BLaER1 (cell line): ENCODE measurements around the gene ARHGAP25.
A peak's percentile ranks its signal among the peaks of the same experiment; 100 is the strongest.

Source experiments
- H3K27ac ChIP-seq: shearing (Covaris generic); formaldehyde crosslinking; 2 replicates; pipeline ENCODE4 v1.8.1; 2022
- H3K27me3 ChIP-seq: shearing (Covaris generic); formaldehyde crosslinking; 2 replicates; pipeline ENCODE4 v1.8.1; 2022
- H3K36me3 ChIP-seq: shearing (Covaris generic); formaldehyde crosslinking; 2 replicates; pipeline ENCODE4 v1.8.1; 2022
- H3K4me1 ChIP-seq: shearing (Covaris generic); formaldehyde crosslinking; 2 replicates; pipeline ENCODE4 v1.8.1; 2022
- H3K4me2 ChIP-seq: shearing (Covaris generic); formaldehyde crosslinking; 2 replicates; pipeline ENCODE4 v1.8.1; 2022
- H3K4me3 ChIP-seq: shearing (Covaris generic); formaldehyde crosslinking; 2 replicates; pipeline ENCODE4 v1.8.1; 2022
- H3K9ac ChIP-seq: shearing (Covaris generic); formaldehyde crosslinking; 2 replicates; pipeline ENCODE4 v1.8.1; 2022
- H3K9me3 ChIP-seq: shearing (Covaris generic); formaldehyde crosslinking; 2 replicates; pipeline ENCODE4 v1.8.1; 2022
- H4K20me1 ChIP-seq: shearing (Covaris generic); formaldehyde crosslinking; 2 replicates; pipeline ENCODE4 v1.8.1; 2022
- Cebpa-rat ChIP-seq: shearing (Covaris generic); IDR thresholded peaks from 2 replicates; pipeline ENCODE4 v1.8.1; 2022

The ARHGAP25 gene

DNA sequence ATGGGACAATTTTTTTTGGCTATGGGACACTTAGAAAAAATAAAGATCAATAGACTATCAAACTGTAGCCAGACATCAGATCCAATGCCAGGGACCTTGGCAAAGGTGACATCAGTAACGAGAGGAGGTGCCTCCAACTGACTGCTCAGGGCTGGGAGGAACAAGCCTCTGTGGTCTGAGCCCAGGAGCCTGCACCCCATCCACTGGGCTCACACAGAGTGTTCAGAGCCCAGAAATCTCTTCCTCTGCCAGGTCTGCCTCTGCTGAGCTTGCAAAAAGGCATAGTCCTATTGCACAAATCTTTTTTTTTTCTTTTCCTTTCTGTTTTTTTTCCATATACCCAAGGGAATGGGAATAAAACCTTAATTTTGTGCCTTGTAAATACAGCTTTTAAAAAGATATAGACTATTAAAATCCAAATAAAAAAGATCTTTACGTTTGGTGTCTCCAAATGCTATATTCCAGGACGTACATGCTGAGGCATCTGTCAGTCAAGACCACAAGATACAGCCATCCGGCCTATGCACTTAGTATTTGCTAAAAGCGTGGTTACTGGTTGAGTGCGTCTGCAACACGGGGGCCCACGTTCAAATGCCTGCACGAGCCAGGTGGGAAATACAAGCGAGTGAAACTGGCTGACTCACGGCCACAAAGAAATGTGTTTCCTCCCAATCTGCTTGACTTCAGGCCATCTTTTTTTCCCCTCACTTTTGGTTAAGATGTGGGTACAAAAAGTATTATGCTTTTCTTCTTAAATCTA lies 7.8 kb upstream of the ARHGAP25 start:
- H3K4me1 ChIP-seq = peaks cover 88% of the 10 kb centered on the region
- TF ChIP-seq Cebpa-rat = no peak

GRCh38 chr2:68727683-68728375 lies 6.8 kb upstream of the ARHGAP25 start:
- Histone ChIP-seq H3K9me3 (no peaks in the 10 kb centered on the region), H3K4me2 (peak overlapping the region; percentile 73), H3K27me3 (no peaks in the 10 kb centered on the region), H3K9ac (peak overlapping the region; percentile 68; the same call in 1 of the 2 replicates), H3K36me3 (peaks cover 7% of the 10 kb centered on the region; the same call in 1 of the 2 replicates), H3K4me1 (peaks cover 88% of the 10 kb centered on the region), H4K20me1 (no peaks in the 10 kb centered on the region), H3K27ac (peak overlapping the region; percentile 86), H3K4me3 (no peak overlapping the region)
- no peak for TF ChIP-seq Cebpa-rat

More for the DNA sequence above, 7.8 kb upstream of the ARHGAP25 start:
- H3K27me3 ChIP-seq = no peaks in the 10 kb centered on the region
- no peaks in the 10 kb centered on the region for H4K20me1 ChIP-seq
- no peaks in the 10 kb centered on the region for H3K9me3 ChIP-seq
- H3K9ac ChIP-seq = peak overlapping the region; percentile 68
- no peak overlapping the region for H3K4me3 ChIP-seq
- peak overlapping the region; percentile 86 for H3K27ac ChIP-seq
- peaks cover 7% of the 10 kb centered on the region; the same call in 1 of the 2 replicates for H3K36me3 ChIP-seq
- H3K4me2 ChIP-seq = peak overlapping the region; percentile 73

- TF ChIP-seq Cebpa-rat = no peak
- H3K9ac ChIP-seq = no peak overlapping the region
- H3K36me3 ChIP-seq = no peaks in the 10 kb centered on the region
- H3K27me3 ChIP-seq = no peaks in the 10 kb centered on the region
- H3K4me3 ChIP-seq = no peak overlapping the region
- no peaks in the 10 kb centered on the region for H3K9me3 ChIP-seq
- peak overlapping the region; percentile 85 for H3K27ac ChIP-seq
- H4K20me1 ChIP-seq = no peaks in the 10 kb centered on the region
- H3K4me2 ChIP-seq = peak overlapping the region; percentile 92
- H3K4me1 ChIP-seq = peaks cover 79% of the 10 kb centered on the region
Observed at GRCh38 chr2:68730828-68731227, 3.8 kb upstream of the ARHGAP25 start.

- Histone ChIP-seq H3K36me3 (no peaks in the 10 kb centered on the region), H3K27ac (peak overlapping the region; percentile 85), H3K27me3 (no peaks in the 10 kb centered on the region), H3K4me1 (peaks cover 76% of the 10 kb centered on the region), H3K4me2 (peak overlapping the region; percentile 92), H3K4me3 (peak overlapping the region; percentile 14; the same call in 1 of the 2 replicates), H3K9me3 (no peaks in the 10 kb centered on the region), H4K20me1 (no peaks in the 10 kb centered on the region), H3K9ac (peak overlapping the region; percentile 45; the same call in 1 of the 2 replicates)
- TF ChIP-seq Cebpa-rat = no peak
Observed at GRCh38 chr2:68732036-68732932, 2.3 kb upstream of the ARHGAP25 start.

DNA sequence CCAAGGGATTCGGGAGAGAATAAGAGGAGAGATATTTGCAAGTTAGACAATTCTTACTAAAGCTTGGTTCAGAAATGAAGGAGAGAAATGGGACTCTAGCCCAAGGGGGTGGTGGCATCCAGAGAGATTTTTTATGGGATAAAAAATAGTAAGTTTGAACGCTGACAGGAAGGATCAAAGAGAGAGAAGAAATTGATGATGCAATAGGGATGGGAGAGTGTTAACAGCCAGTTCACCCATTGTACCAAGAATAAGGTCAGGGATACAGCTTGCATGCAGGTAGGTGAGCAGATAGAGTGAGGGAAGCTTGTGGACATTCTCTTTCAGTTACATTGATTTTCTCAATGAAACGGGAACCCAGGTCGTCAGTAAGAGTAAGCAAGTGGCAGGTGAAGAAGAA lies 1.2 kb upstream of the ARHGAP25 start:
- H3K27ac ChIP-seq = peak overlapping the region; percentile 85

DNA sequence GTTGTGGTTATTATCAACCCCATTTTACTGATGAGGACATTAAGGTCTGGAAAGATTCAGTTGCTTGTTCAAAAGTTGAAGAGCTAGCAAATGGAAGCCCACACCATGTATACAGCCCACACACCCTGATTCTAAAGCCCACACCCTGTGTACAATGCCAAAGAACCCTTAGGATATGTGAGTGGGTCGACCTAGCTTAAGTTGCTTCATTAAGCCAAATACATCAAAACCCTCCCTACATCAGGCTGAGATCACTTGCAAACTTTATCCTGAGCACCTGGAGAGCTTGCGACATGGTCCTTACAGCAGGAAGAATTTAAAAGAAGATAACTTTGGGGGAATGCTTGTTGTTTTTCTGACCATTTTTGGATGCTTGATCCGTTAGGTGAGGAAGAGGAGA lies 435 bp upstream of the ARHGAP25 start:
- Histone ChIP-seq H3K4me3 (peak overlapping the region; percentile 73), H3K4me2 (peak overlapping the region; percentile 92), H3K4me1 (peaks cover 80% of the 10 kb centered on the region), H4K20me1 (no peaks in the 10 kb centered on the region), H3K27ac (peak overlapping the region; percentile 85), H3K27me3 (no peaks in the 10 kb centered on the region), H3K9me3 (no peaks in the 10 kb centered on the region), H3K36me3 (peaks cover 5% of the 10 kb centered on the region), H3K9ac (peak overlapping the region; percentile 76)
- no peak for TF ChIP-seq Cebpa-rat

More for the DNA sequence above, 1.2 kb upstream of the ARHGAP25 start:
- Histone ChIP-seq H4K20me1 (no peaks in the 10 kb centered on the region), H3K27me3 (no peaks in the 10 kb centered on the region), H3K9ac (peak overlapping the region; percentile 76; the same call in 1 of the 2 replicates), H3K4me2 (peak overlapping the region; percentile 92), H3K4me1 (peaks cover 76% of the 10 kb centered on the region), H3K4me3 (no peak overlapping the region; the same call in 1 of the 2 replicates), H3K36me3 (no peaks in the 10 kb centered on the region), H3K9me3 (no peaks in the 10 kb centered on the region)
- peak; percentile 70; the same call in 1 of the 2 replicates for TF ChIP-seq Cebpa-rat

DNA sequence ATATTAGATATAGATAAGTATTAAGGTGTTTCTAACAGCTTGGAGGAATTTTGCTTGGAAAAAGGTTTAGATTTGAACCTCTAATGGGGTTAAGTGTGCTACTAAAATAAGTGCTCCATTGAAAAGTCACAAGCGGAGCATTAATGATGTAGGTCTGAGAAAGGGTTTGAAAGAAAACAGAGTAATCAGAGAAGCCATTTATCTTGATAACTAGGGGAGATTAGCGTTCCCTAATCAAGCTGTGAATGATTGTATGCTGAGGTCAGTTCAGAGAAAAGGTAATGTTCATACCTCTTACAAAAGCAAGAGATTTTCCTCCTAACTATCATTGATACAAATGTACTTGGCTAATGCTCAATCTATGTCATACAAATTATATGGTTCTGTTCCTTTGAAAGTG lies 1.5 kb downstream of the ARHGAP25 start:
- no peaks in the 10 kb centered on the region for H3K9me3 ChIP-seq
- H3K4me1 ChIP-seq = peaks cover 83% of the 10 kb centered on the region
- H3K9ac ChIP-seq = peak overlapping the region; percentile 76
- peak overlapping the region; percentile 73 for H3K4me3 ChIP-seq
- H3K4me2 ChIP-seq = peak overlapping the region; percentile 92
- peak overlapping the region; percentile 85 for H3K27ac ChIP-seq
- TF ChIP-seq Cebpa-rat = no peak
- H3K36me3 ChIP-seq = peaks cover 12% of the 10 kb centered on the region
- H4K20me1 ChIP-seq = no peaks in the 10 kb centered on the region
- no peaks in the 10 kb centered on the region for H3K27me3 ChIP-seq

- H3K27me3 ChIP-seq = no peaks in the 10 kb centered on the region
- peaks cover 83% of the 10 kb centered on the region for H3K4me1 ChIP-seq
- peak overlapping the region; percentile 73 for H3K4me3 ChIP-seq
- TF ChIP-seq Cebpa-rat = no peak
- H3K9me3 ChIP-seq = no peaks in the 10 kb centered on the region
- peaks cover 16% of the 10 kb centered on the region for H3K36me3 ChIP-seq
- peaks cover 10% of the 10 kb centered on the region; the same call in 1 of the 2 replicates for H4K20me1 ChIP-seq
- peak overlapping the region; percentile 80 for H3K27ac ChIP-seq
- peak overlapping the region; percentile 76 for H3K9ac ChIP-seq
- H3K4me2 ChIP-seq = peak overlapping the region; percentile 92
Observed at GRCh38 chr2:68737711-68738110, 3.1 kb downstream of the ARHGAP25 start.
